Hepatocyte (in vitro differentiated cells): ENCODE results near the gene LRRC14B.

ENCODE experiments used
- CTCF ChIP-seq: fragments of 200-600 bp; sonication (generic); IDR thresholded peaks from 2 replicates; pipeline ENCODE4 v1.5.1; 2016; ENCODE audit warnings: antibody characterized with exemption, mild to moderate bottlenecking; ENCODE audit not compliant: poor library complexity
- EZH2 ChIP-seq: fragments of 200-600 bp; sonication (generic); IDR thresholded peaks from 2 replicates; pipeline ENCODE4 v1.6.1; 2016; ENCODE audit warnings: antibody characterized with exemption, mild to moderate bottlenecking, borderline replicate concordance
- EZH2phosphoT487 ChIP-seq: fragments of 200-600 bp; sonication (generic); IDR thresholded peaks from one replicate; pipeline ENCODE4 v1.6.1; 2018; ENCODE audit warnings: antibody characterized with exemption, mild to moderate bottlenecking, low read depth, moderate library complexity; ENCODE audit not compliant: unreplicated experiment, severe bottlenecking

DNA sequence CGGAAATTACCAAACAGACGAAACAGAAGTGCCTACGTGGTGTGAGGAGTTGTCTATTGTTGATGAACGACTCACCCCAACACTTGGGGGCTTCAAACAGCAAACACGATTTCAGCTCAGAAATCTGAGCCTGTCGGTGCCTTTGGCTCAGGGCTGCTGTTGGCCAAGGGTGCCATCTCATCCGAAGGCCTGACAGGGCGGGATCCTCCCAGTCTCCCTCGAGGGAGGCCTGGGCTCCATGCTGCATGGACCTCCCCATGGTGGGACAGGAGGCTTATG lies 1.3 kb downstream of the LRRC14B start:
- TF ChIP-seq CTCF: no peak
- TF ChIP-seq EZH2: no peak
- no peak for TF ChIP-seq EZH2phosphoT487
